Measurements from ENCODE around the gene HERC2. TPM values are rescaled to one million over a fixed set of nuclear protein-coding genes. Genes with fewer than 3 reads are reported as not detected.

HERC2 gene
- total and polyA plus RNA-seq, 2 of the 4 experiments (the other 2 are of a cell fraction), result 20.8 to 28.9 TPM

GRCh38 chr15:28117432-28117990, 204.5 kb downstream of the HERC2 start:
- intact Hi-C loops (cut with micrococcal nuclease), result no loop called here
- Histone ChIP-seq H3K36me3 (ENCODE audit: control insufficient read depth, insufficient read depth, low read length) (peaks cover 48% of the 10 kb centered on the region), H3K4me3 (ENCODE audit: insufficient read depth, low read depth, low read length) (no peak overlapping the region), H3K4me2 (ENCODE audit: low read depth, low read length) (no peak overlapping the region), H2BK20ac (ENCODE audit: low read depth, low read length) (no peak overlapping the region), H4K8ac (ENCODE audit: low read depth in 2 of 2, low read length in 2 of 2) (no peak overlapping the region), H3K27me3 (ENCODE audit: control insufficient read depth, insufficient read depth, low read length) (no peaks in the 10 kb centered on the region), H3K4me1 (ENCODE audit: control insufficient read depth, insufficient read depth, low read length) (peaks cover 2% of the 10 kb centered on the region; the same call in 1 of the 2 replicates), H4K20me1 (ENCODE audit: insufficient read depth, low read length) (no peaks in the 10 kb centered on the region), H3K27ac (ENCODE audit: insufficient read depth, low read length) (no peak overlapping the region), H3K4ac (ENCODE audit: low read depth, low read length) (no peak overlapping the region), H2AFZ (replicated peaks; ENCODE audit: low read length, poor library complexity) (no peak overlapping the region), H3K23ac (ENCODE audit: low read depth, low read length) (no peak overlapping the region), H4K5ac (ENCODE audit: low read depth, low read length) (no peak overlapping the region), H3K14ac (replicated peaks; ENCODE audit: low read depth, low read length) (no peak overlapping the region), H3K79me1 (ENCODE audit: low read depth in 1 of 2, low read length in 2 of 2) (peaks cover 0 to 3% of the 10 kb centered on the region in 2 experiments; a peak in 1 of 4 replicates), H2BK15ac (ENCODE audit: low read depth, low read length) (no peak overlapping the region), H2AK5ac (ENCODE audit: low read depth, low read length) (no peak overlapping the region), H3K56ac (ENCODE audit: extremely low read depth, insufficient read depth, low read length) (no peak overlapping the region), H2BK120ac (ENCODE audit: low read depth, low read length) (no peak overlapping the region), H3K9me1 (ENCODE audit: insufficient read depth, low read length) (no peaks in the 10 kb centered on the region), H2BK5ac (ENCODE audit: low read depth, low read length, poor library complexity, severe bottlenecking) (no peak overlapping the region), H2AK9ac (replicated peaks; ENCODE audit: low read depth, low read length, poor library complexity) (no peak overlapping the region), H3K9me3 (ENCODE audit: control insufficient read depth, insufficient read depth, low read length) (no peaks in the 10 kb centered on the region), H3K9ac (ENCODE audit: low read depth, low read length) (no peak overlapping the region), H3K18ac (ENCODE audit: low read depth, low read length) (no peak overlapping the region), H4K91ac (ENCODE audit: insufficient read depth, low read depth, low read length) (no peak overlapping the region)
- POLR2A ChIA-PET (ENCODE audit: unreplicated experiment), result no interaction called here
- no peak for TF ChIP-seq POLR2A (IDR thresholded peaks at IDR 0.05; ENCODE audit: low read depth, low read length)
- TF ChIP-seq MXI1 (IDR thresholded peaks at IDR 0.05; ENCODE audit: borderline replicate concordance, low read depth, low read length), result no peak
- no peak for TF ChIP-seq CTCF (conservative IDR thresholded peaks at IDR 0.05; ENCODE audit: low read depth, low read length)
- no peak for TF ChIP-seq CEBPB (IDR thresholded peaks at IDR 0.05; ENCODE audit: low read depth, low read length)
- no peak for TF ChIP-seq RAD21 (IDR thresholded peaks at IDR 0.05; ENCODE audit: low read length)
- TF ChIP-seq RFX5 (IDR thresholded peaks at IDR 0.05; ENCODE audit: low read depth, low read length), result no peak
- dilution Hi-C loops (cut with HindIII; ENCODE audit: low sequenced_read_pairs, unreplicated experiment), result no loop called here
- no TSS peak for BruUV-seq (replicated peaks)
- CTCF ChIA-PET, result no interaction called here
- in situ Hi-C loops (cut with MboI; ENCODE audit: low sequenced_read_pairs), result loop anchor here (25.0 kb wide), 1 partner anchor 1230 kb away; no protein-coding TSS in a partner anchor
- DNase-seq (no peak), ATAC-seq (ENCODE audit: low read depth) (no peak)
- WGBS, 2 experiments (ENCODE audit: extremely low coverage in 2 of 2, insufficient read length in 1 of 2), result 60% methylated on average over 1 of the region's 12 CpGs; no CpG with 5 or more reads in 1 of the 2 experiments
